HUDEP-2 (cell line): ENCODE measurements around the gene FAM89A.
"Not testable (repeated sequence)": the region's sequence is repeated elsewhere in the genome, so short reads cannot be mapped to it uniquely, and the experiment has no call there.

Source experiments
- DNase-seq, 76 experiments: peaks; one replicate each; lab custom pipeline; 2025; ENCODE audit not compliant: unreplicated experiment in 76 of 76; lab: John Stamatoyannopoulos, UW

Gene FAM89A

DNA sequence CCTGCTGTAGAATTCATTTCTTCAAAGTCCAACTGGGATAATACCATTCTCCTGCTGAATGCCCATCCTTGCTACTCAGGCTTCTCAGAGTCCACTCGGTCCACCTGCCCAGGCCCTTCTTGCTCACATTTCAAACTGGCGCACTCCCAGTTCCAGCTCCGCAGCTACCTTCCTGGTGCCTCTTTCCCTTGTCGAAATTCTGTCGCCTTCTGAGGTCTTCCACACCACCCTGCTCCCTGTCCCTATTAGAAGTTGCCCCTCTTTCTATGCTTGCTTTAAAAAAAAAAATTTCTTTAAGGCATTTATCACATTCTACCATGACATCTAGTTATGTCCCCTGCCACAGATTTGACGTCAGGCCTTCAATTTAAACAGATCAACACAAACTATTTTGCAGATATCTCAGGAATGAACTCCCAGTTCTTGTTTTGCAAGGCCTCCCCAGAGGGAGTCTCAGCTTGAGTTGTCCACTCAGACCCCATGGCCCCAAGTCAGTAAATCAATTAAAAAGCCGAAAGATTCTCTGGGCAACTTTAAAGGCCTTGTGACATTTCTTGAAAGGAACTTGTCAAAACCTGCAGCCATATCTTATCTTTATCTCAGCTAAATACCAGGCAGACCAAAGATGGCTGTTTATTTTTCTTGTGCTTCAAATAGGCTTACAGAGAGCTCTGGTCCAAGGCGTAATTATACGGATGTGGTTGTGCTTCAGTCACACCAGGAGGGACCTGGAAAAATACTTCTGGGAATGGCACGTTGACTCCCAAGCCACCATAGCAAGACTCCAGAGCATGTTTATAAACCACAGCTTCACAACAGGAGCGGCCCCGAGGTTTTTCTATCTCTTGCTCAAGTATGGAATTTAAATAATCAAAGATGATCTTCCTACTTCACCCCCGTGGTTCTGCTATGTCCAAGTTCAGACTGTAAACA is 2.2 kb downstream of the FAM89A start:
- peak in 1 of 76 experiments; percentile 27 for DNase-seq

DNA sequence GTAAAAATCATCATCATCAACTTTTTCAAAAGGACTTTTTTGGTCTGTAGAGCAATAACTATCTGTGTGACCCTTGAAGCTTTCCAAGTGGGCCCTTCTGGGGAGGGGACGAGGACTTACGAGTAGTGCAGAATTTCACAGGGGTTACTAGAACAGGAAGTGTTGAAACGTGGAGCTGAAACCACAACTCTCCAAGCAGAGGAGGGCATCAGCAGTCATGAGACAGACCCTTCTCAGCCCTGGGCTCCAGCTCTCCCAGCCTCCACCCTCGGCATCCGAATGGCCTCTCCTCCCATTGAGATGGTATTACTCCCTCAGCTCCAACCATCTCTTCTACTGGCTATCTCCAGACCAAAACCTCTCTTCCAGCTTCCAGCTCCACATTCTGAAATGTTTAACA is 3.6 kb downstream of the FAM89A start:
- DNase-seq: peak in 5 of 76 experiments; percentile 10 to 24 (median 20)

DNA sequence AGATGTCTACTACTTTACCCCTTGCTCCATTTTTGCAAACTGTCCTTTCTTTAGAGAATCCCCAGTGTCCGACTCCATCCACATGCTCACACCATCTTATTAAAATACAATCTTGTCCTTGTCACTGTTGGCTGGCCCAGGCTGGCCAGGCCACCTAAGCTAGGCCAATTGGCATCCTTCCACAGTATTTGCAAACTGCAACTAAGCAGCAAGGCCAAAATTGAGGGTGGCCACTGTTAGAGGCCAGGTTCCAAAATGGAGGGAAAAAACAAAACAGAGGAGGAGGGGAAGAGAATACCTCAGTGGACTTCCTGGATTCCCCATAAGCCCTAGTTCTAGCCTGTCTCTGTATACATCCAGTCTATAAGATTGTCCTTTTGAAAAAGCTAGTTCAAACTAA is 4.3 kb downstream of the FAM89A start:
- DNase-seq: no peak

DNA sequence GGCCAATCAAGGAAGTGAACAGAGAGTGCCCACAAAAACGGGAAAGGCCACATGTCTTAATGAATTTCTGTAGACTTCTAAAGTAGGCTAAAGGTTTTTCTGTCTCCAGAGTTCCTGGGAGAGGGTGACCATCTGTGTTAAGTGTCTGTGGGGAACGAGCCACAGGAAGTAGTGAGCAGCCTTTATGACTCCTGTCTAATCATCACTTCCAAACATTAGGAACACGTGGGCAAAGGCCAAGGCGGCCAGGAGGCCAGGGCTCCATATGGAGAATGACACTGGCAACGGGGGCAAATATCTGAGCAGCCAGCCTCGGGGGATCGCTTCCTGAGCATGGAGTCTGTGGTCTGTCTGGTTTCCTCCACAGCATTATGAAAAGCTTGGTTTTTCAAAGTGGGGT is 7.1 kb downstream of the FAM89A start:
- DNase-seq: no peak

DNA sequence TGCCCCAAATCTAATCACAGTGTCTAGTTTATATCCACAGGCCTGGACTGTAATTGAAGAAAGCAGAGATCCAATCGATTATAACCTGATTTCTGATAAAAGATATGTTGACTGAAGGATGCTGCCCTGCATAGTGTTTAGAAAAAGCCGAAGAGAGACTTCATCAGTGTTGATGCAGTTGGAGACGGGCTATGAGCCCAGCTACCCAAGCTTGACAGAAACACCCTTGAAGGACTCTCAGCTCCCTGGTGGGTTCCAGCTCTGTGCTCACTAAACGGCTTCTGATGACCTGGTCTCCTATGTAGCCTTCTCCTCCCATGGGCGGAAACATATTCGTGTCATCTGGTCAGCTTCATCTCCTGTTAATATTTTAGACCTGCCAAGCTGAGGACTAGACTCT is 10.2 kb downstream of the FAM89A start:
- DNase-seq: no peak

DNA sequence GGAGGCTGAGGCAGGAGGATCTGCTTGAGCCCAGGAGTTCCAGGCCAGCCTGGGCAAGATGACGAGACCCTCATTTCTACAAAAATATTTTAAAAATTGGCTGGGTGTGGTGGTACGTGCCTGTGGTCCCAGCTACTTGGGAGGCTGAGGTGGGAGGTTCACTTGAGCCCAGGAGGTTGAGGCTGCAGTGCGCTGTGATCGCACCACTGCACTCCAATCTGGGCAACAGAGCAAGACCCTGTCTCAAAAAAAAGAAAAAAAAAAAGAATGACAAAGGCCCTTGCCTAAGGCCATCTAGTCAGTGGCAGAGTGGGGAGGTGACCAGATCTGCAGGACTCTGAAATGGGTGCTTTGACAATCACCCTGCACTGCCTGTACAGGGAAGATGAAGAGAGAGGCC is 10.8 kb downstream of the FAM89A start:
- DNase-seq: not testable (repeated sequence)

DNA sequence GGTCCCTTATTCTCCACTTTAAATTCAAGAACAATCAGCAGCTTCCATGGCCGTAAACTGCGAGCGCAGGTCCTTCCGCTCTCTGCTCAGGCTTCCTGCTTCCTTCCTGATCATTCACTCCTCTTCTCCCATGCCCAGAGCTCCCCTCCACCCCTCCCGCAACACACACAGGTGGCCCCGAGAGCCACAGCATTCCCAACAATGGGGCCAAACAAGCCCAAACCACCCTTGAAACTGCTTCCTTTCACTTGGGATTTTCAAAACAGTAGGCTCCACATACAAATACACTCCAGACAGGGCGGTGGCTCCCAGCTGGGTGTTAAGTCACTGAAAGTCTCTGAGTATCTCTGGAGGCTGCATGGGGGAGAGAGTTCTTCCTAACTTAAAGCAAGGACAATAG is 11.4 kb downstream of the FAM89A start:
- DNase-seq: no peak

DNA sequence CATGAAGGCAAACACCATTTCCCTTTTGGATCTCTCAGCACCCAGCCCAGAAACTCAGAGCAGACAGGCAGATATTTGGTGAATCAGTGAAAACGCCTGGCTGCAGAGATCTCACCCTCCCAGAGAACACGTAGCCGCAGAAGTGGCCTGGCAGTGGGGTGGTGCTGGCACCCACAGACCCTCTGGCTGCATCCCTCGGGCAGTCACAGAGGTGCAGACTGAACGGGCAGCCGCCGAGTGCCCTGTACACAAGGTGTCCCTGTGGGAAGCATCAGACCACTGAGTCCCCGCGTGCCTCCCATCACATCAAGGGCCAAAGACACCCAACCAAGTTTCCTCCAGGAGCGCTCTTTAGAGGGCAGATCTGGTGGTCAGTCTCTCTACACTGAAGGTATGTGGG is 12.1 kb downstream of the FAM89A start:
- no peak for DNase-seq

DNA sequence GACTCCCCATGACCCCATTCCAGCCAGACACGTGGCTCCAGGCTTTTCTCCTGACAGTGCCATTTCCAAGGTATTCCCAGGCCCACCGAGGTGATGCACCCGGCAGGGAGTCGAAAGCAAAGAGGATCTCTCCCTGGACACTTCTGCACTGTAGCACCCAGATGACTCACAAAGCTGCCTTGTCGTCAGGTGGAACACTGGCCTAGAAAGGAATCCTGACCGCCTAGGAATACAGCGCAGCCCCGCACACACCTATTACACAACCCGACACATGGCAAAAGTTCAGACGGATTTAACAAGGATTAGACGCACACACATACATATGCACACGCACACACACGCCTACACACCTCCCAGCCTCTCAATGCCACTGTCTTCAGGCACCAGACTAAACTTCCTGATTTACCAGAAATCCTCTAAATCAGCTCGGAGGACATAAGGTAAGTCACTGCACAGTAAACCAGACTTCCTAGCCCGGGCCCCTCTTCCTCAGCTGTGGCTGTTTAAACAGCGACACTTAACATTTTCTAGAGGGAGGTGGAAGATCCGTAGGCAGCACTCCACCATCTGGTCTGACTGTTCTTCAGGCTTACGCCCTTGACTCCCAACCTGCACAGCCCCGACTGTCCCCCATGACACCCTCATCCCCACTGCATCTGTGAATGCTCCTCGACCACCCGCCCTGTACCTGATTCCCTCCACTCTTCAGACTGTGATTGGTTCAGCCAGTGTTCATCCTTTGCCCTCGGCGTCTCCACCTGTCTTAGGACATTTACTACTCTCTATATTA is 12.7 kb downstream of the FAM89A start:
- no peak for DNase-seq

DNA sequence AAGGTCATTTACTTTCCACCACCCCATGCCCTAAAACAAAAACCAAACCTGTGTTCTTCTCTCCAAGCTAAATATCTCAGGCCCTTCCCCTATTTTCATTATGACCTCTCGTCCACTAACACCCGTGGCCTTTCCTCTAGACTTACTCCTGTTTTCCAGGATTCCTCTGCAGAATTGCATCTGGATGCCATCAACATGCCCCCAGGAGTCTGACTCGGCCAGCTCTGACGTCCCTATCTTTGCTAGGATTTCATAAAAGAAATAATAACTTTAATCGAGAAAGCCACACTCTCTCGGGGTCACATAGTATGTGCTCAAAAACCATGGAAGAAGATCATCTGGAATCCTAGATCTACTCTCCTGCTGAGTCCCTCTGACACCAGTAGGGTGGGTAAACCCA is 13.5 kb downstream of the FAM89A start:
- no peak for DNase-seq

DNA sequence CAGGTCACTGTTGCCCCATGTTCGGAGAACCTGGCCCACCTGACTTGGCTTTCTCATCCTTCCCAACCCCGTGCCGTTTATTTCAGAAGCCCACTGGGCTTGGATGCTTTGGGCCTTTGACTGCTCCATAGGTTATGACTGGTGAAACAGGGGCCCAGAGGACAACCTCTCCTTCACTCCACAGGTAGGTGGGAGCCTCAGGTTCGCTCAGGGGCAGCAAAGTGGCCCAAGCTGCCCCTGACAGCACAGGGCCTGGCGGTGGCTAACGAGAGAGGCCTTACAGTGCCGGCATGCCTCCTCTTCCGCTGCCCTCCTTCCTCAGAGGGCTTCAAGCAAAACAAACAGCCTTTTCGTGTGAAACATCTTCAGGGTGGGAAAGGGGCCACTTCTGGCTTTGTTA is 16.9 kb downstream of the FAM89A start:
- DNase-seq: no peak

DNA sequence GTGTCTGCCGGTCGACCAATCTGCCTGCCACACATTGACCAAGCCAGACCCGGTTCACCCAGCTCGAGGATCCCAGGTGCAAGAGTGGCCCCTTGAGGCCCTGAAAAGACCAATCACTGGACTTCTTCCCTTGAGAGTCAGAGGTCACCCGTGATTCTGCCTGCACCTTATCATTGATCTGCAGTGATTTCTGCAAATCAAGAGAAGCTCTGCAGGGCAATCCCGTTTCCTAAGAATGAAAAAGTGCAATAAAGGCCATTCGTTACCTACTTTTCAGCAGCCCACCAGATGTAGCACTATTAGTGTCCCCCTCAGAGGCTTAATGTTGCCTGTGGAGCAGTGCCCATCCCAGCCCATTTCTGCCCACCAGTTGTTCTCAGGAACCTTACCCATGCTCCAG is 17.5 kb downstream of the FAM89A start:
- DNase-seq: not testable (repeated sequence)

DNA sequence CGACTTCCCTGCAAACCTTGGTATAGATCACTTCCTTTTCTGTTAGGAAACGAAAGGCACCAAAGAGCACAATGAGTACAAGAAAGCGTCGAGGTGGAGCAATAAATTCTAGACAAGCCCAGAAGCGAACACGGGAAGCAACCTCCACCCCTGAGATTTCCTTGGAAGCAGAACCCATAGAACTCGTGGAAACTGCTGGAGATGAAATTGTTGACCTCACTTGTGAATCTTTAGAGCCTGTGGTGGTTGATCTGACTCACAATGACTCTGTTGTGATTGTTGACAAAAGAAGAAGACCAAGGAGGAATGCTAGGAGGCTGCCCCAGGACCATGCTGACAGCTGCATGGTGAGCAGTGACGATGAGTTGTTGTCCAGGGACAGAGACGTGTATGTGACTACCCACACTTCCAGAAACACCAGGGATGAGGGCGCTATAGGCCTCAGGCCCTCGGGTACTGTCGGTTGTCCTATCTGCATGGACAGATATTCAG is 18.5 kb downstream of the FAM89A start:
- DNase-seq: no peak

DNA sequence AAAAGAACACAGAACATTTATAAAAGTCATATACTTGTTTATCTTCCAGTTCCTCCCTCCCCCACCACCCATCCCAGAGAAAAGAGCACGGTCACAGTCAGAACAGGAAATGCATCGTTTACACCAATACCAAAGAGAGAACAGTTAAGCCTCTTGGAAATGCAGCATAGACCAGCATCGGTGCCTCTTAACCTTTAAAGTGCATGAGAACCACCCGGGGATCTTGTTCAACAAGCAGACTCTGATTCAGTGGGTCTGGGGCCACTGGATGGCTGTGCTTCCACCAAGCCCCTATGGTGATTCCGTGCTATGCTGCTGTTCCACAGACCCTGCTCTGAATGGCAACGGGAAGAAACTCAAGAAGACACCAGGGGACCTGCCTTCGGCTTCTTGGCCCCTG is 19.2 kb downstream of the FAM89A start:
- DNase-seq: no peak

DNA sequence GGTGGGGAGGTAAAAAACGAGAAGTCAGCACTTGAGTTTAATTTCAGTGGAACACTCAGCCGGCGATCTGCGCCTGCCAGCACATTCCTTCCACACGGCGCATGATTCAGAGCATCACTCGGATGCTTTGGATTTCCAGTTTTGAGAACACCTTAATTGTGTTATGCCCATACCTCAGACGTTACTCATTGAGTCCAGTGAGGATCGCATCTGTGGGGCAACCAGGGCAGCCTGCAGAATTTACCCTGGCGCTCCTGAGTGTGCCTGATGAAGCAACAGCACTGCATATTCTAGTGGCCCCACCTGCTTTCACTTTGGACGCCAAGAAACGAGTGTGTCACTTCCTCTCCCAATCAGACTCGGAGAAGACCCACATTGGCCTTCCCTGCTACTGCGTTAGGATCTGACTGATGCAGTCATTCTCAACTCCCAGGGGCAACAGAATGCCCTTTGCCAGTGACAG is 19.9 kb downstream of the FAM89A start:
- no peak for DNase-seq

DNA sequence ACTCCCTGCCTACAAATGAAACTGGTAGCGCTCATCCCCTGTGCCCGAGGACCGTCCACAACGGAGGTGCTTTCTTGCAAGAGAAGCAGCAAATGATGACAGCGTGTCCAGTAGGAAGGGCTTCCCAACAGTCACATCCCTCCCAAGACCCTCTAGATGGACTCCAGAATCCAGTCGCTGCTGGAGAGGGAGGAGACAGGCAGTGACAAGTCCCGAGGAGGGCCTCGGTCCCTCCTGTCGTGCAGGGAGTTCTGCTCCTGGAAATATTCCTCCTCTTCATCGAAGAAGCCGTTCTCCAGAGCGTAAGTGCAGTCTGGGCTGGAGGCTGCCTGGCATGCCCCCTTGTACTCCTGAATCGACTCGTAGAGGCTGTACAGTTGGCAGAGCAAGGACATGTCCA is 20.3 kb downstream of the FAM89A start:
- no peak for DNase-seq

DNA sequence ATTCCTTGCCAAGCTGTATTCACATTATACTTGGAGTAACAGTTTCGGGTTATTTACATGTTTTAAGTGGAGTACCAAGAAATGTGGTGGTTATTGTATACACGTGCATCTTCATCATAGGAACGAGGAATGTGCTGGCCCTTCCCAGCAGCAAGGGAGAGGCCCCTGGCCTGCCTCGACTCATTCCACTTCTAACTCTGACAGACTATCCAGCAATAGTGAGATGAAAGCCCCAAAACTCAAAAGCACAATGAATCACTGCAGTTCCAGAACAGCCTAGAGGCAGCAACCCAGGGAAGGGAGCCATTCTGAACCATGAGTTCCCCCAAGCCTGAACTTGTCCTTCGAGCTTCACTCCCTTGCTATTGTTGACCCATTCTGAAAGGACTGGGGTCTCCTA is 23.1 kb downstream of the FAM89A start:
- no peak for DNase-seq

DNA sequence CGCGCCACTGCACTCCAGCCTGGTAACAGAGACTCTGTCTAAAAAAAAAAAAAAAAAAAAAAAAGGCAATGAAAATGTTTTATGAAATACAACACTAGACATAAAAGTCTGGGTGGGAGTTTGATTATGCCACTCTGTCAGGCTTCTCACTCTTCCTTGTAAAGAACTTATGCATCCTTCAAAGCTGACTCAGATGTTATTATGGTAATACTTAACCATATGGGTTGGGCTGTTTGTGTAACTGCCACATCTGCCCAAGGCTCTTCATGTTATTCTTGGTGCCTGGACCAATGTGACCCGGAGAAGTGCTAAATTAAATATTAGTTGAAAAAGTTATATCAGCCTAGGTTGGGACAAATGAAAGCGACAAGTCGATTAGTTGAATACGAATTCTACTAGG is 23.8 kb downstream of the FAM89A start:
- no peak for DNase-seq

DNA sequence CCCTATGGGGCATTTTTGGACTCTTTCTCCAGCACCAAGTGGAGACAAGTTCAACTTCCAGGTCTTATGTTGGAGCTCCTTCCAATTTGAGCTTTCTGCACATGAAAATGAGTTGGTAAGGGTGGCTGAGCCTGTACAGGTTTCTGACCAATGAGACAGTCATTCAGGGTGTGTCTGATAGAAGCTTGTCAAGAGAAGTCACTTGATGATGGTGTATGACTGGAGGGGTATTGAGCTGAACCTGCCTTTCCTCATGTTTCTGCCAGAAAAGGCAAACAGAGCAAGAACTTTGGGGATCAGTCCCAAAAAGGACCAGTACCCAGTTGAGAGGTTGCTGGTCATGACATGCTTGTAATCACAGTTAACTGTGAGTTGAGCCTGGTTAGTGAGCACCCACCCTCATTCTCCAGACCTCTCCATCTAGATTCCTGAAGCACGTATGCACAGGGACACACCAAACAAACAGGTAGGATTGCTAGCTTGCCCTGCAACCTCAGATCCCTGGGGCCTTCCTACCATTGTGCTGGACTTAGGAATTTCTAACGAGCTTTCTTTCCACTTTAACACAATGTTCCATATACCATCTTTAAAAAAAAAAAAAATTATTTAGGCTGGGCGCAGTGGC is 26.6 kb downstream of the FAM89A start:
- DNase-seq: peak in 1 of 76 experiments; percentile 13

DNA sequence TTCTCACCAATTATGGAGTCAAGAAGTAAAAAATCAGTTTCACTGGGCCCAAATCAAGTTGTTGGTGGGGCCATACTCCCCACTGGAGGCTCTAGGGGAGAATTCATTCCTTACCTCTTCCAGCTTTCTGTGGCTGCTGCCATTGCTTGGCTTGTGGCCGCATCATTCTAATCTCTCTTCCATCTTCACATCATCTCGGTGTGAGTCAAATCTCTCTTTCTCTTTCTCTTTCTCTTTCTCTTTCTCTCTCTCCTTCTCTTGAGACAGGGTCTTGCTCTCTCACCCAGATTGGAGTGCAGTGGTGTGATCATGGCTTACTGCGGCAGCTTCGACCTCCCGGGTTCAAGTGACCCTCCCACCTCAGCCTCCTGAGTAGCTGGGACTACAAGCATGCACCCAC is 28.1 kb downstream of the FAM89A start:
- no peak for DNase-seq

DNA sequence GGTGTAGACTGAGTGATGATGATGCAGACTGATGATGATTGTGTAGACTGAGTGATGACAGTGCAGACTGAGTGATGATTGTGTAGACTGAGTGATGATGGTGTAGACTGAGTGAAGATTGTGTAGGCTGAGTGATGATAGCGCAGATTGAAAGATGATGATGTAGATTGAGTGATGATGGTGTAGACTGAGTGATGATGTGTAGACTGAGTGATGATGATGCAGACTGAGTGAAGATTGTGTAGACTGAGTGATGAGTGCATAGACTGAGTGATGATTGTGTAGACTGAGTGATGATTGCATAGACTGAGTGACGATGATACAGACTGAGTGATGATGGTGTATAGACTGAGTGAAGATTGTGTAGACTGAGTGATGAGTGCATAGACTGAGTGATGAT is 28.7 kb downstream of the FAM89A start:
- no peak for DNase-seq
